Liver (tissue), 9 donors: ENCODE measurements around the gene ZNF503. TPM values are rescaled to one million over a fixed set of nuclear protein-coding genes. Genes with fewer than 3 reads are reported as not detected.

Source experiments
- DNase-seq: peaks from one replicate; pipeline ENCODE4 v3.0.0-alpha.2; 2017; ENCODE audit warnings: low spot score
- H3K27ac ChIP-seq, 2 donors: one replicate each; pipeline ENCODE4 v1.7.0; 2013; ENCODE audit warnings: inconsistent platforms in 2 of 2, low read length in 2 of 2, control low read depth in 1 of 2, low read depth in 1 of 2, mild to moderate bottlenecking in 1 of 2
- H3K27me3 ChIP-seq, 4 donors: one replicate each; pipeline versions ENCODE4 v1.6.1 to v1.7.0; 2013; ENCODE audit warnings: low read length in 3 of 4, inconsistent platforms in 1 of 4, mild to moderate bottlenecking in 1 of 4, moderate library complexity in 1 of 4; ENCODE audit not compliant: control insufficient read depth in 4 of 4, insufficient read depth in 4 of 4
- H3K36me3 ChIP-seq, 4 donors: one replicate each; pipeline versions ENCODE4 v1.6.1 to v1.7.0; 2013; ENCODE audit warnings: low read length in 3 of 4, mild to moderate bottlenecking in 3 of 4, low read depth in 1 of 4, moderate library complexity in 1 of 4; ENCODE audit not compliant: control insufficient read depth in 4 of 4, insufficient read depth in 3 of 4
- H3K4me1 ChIP-seq, 4 donors: one replicate each; pipeline versions ENCODE4 v1.6.1 to v1.7.0; 2013; ENCODE audit warnings: low read length in 3 of 4, mild to moderate bottlenecking in 3 of 4, moderate library complexity in 1 of 4; ENCODE audit not compliant: control insufficient read depth in 4 of 4, insufficient read depth in 4 of 4
- H3K4me3 ChIP-seq, 3 donors: one replicate each; pipeline versions ENCODE4 v1.6.1 to v1.7.0; 2013; ENCODE audit warnings: low read length in 3 of 3, control low read depth in 1 of 3, low read depth in 1 of 3, mild to moderate bottlenecking in 1 of 3
- H3K9ac ChIP-seq, 2 donors: one replicate each; pipeline ENCODE4 v1.7.0; 2013; ENCODE audit warnings: low read length in 2 of 2, mild to moderate bottlenecking in 2 of 2, moderate library complexity in 2 of 2, control low read depth in 1 of 2, low read depth in 1 of 2
- H3K9me3 ChIP-seq, 4 donors: one replicate each; pipeline versions ENCODE4 v1.6.1 to v1.7.0; 2013; ENCODE audit warnings: low read length in 3 of 4; ENCODE audit not compliant: control insufficient read depth in 4 of 4
- ATF3 ChIP-seq: IDR thresholded peaks from 2 replicates; pipeline ENCODE4 v1.6.1; 2016; ENCODE audit warnings: antibody characterized with exemption
- EGR1 ChIP-seq, 2 donors: IDR thresholded peaks; 2 replicates each; pipeline ENCODE4 v1.6.1; 2016 to 2018; ENCODE audit warnings: antibody characterized with exemption in 2 of 2, low read depth in 2 of 2
- FOXA1 ChIP-seq: IDR thresholded peaks from 2 replicates; pipeline ENCODE4 v1.6.1; 2016; ENCODE audit warnings: antibody characterized with exemption
- FOXA2 ChIP-seq: IDR thresholded peaks from 2 replicates; pipeline ENCODE4 v1.6.1; 2016; ENCODE audit warnings: antibody characterized with exemption
- GABPA ChIP-seq, 2 donors: IDR thresholded peaks in 1 of 2; conservative IDR thresholded peaks in 1 of 2; 2 replicates each; pipeline ENCODE4 v1.6.1; 2016; ENCODE audit warnings: antibody characterized with exemption in 2 of 2, mild to moderate bottlenecking in 1 of 2, moderate library complexity in 1 of 2
- HNF4A ChIP-seq, 2 donors: conservative IDR thresholded peaks; 2 replicates each; pipeline ENCODE4 v1.6.1; 2016; ENCODE audit warnings: antibody characterized with exemption in 2 of 2, mild to moderate bottlenecking in 2 of 2
- HNF4G ChIP-seq: IDR thresholded peaks from 2 replicates; pipeline ENCODE4 v1.6.1; 2016; ENCODE audit warnings: antibody characterized with exemption
- JUND ChIP-seq, 2 donors: IDR thresholded peaks; 2 replicates each; pipeline ENCODE4 v1.6.1; 2016; ENCODE audit warnings: antibody characterized with exemption in 2 of 2
- NR2F2 ChIP-seq: IDR thresholded peaks from 2 replicates; pipeline ENCODE4 v1.6.1; 2016; ENCODE audit warnings: antibody characterized with exemption
- RAD21 ChIP-seq, 2 donors: IDR thresholded peaks; 2 replicates each; pipeline ENCODE4 v1.6.1; 2016; ENCODE audit warnings: antibody characterized with exemption in 2 of 2, mild to moderate bottlenecking in 2 of 2
- RXRA ChIP-seq, 2 donors: IDR thresholded peaks; 2 replicates each; pipeline ENCODE4 v1.6.1; 2017 to 2018; ENCODE audit warnings: antibody characterized with exemption in 2 of 2, mild to moderate bottlenecking in 1 of 2
- SP1 ChIP-seq: IDR thresholded peaks from 2 replicates; pipeline ENCODE4 v1.6.1; 2018; ENCODE audit warnings: antibody characterized with exemption, mild to moderate bottlenecking
- TAF1 ChIP-seq: conservative IDR thresholded peaks from 2 replicates; pipeline ENCODE4 v1.6.1; 2016; ENCODE audit warnings: antibody characterized with exemption, mild to moderate bottlenecking
- YY1 ChIP-seq: IDR thresholded peaks from 2 replicates; pipeline ENCODE4 v1.6.1; 2016; ENCODE audit warnings: antibody characterized with exemption, mild to moderate bottlenecking
- WGBS: extraction: QIAGEN DNeasy Blood & Tissue Kit; methylation state at CpG from one replicate; pipeline ENCODE4 v1.1.7; 2013; 5-methylcytosine and 5-hydroxymethylcytosine counted together
- polyA plus RNA-seq, 2 donors: library from polyadenylated mRNA; stranded (reverse) in 1 of 2; unstranded in 1 of 2; fragments of 200-250 nt in 1 of 2; fragments of >200 nt in 1 of 2; fragmentation: Nextera tagmentation in 1 of 2; extraction: Ambion mirVana in 1 of 2; gene quantifications; one replicate each; pipeline versions ENCODE4 v1.2.1 to v1.2.3, GENCODE V29; 2013 to 2015
- total RNA-seq, 2 donors: library from RNA; depleted of rRNA; stranded (reverse); fragments of >200 nt; gene quantifications; one replicate each; pipeline ENCODE4 v1.2.3, GENCODE V29; 2014
- TF ChIP-seq, protein P1 (sequence below): IDR thresholded peaks from 2 replicates; pipeline ENCODE4 v1.6.1; 2016; ENCODE audit warnings: antibody characterized with exemption, mild to moderate bottlenecking
- TF ChIP-seq, protein P2 (sequence below): IDR thresholded peaks from 2 replicates; pipeline ENCODE4 v1.6.1; 2016; ENCODE audit warnings: antibody characterized with exemption
- TF ChIP-seq, protein P3 (sequence below): fragments of 150-350 bp; IDR thresholded peaks from 2 replicates; pipeline ENCODE4 v1.5.1; 2017; ENCODE audit warnings: improper control_type of control experiment, low read depth, low read length; ENCODE audit not compliant: missing input control
- TF ChIP-seq, protein P4 (sequence below): IDR thresholded peaks from 2 replicates; pipeline ENCODE4 v1.6.1; 2016; ENCODE audit warnings: antibody characterized with exemption
- donor health status: healthy.
- donor health status: healthy.
- donor health status: healthy.
- donor health status: healthy.
- donor health status: healthy.

ZNF503 gene
- total and polyA plus RNA-seq, 4 donors = 1.6 to 5.2 (median 2.0) TPM

DNA sequence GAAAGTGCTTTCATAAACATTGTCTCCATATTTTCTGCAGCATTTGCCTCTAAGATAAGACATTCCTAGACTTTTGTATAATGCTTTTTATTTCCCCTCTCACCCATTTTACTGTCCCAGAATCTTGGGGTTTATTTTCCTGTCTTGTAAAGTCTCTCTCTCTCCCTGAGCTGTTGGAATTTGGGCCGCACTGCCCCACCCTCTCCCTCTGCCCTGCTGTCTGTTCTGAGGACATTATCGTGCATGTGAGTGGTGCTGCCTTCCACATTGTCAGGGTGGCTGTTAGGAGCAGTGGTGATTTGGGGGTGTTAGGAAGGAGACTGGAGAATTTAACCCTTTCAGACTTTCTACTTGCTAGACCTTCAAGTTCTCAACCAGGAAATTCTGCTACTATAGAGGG lies 46.6 kb upstream of the ZNF503 start:
- TF ChIP-seq, protein P1, sequence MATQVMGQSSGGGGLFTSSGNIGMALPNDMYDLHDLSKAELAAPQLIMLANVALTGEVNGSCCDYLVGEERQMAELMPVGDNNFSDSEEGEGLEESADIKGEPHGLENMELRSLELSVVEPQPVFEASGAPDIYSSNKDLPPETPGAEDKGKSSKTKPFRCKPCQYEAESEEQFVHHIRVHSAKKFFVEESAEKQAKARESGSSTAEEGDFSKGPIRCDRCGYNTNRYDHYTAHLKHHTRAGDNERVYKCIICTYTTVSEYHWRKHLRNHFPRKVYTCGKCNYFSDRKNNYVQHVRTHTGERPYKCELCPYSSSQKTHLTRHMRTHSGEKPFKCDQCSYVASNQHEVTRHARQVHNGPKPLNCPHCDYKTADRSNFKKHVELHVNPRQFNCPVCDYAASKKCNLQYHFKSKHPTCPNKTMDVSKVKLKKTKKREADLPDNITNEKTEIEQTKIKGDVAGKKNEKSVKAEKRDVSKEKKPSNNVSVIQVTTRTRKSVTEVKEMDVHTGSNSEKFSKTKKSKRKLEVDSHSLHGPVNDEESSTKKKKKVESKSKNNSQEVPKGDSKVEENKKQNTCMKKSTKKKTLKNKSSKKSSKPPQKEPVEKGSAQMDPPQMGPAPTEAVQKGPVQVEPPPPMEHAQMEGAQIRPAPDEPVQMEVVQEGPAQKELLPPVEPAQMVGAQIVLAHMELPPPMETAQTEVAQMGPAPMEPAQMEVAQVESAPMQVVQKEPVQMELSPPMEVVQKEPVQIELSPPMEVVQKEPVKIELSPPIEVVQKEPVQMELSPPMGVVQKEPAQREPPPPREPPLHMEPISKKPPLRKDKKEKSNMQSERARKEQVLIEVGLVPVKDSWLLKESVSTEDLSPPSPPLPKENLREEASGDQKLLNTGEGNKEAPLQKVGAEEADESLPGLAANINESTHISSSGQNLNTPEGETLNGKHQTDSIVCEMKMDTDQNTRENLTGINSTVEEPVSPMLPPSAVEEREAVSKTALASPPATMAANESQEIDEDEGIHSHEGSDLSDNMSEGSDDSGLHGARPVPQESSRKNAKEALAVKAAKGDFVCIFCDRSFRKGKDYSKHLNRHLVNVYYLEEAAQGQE = no peak
- TF ChIP-seq NR2F2 = no peak
- TF ChIP-seq HNF4A (conservative IDR thresholded peaks at IDR 0.05) = no peak
- TF ChIP-seq RAD21 (IDR thresholded peaks at IDR 0.05) = no peak
- TF ChIP-seq YY1 = no peak
- no peak for TF ChIP-seq SP1
- TF ChIP-seq, protein P2, sequence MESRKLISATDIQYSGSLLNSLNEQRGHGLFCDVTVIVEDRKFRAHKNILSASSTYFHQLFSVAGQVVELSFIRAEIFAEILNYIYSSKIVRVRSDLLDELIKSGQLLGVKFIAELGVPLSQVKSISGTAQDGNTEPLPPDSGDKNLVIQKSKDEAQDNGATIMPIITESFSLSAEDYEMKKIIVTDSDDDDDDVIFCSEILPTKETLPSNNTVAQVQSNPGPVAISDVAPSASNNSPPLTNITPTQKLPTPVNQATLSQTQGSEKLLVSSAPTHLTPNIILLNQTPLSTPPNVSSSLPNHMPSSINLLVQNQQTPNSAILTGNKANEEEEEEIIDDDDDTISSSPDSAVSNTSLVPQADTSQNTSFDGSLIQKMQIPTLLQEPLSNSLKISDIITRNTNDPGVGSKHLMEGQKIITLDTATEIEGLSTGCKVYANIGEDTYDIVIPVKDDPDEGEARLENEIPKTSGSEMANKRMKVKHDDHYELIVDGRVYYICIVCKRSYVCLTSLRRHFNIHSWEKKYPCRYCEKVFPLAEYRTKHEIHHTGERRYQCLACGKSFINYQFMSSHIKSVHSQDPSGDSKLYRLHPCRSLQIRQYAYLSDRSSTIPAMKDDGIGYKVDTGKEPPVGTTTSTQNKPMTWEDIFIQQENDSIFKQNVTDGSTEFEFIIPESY = no peak
- TF ChIP-seq, protein P3, sequence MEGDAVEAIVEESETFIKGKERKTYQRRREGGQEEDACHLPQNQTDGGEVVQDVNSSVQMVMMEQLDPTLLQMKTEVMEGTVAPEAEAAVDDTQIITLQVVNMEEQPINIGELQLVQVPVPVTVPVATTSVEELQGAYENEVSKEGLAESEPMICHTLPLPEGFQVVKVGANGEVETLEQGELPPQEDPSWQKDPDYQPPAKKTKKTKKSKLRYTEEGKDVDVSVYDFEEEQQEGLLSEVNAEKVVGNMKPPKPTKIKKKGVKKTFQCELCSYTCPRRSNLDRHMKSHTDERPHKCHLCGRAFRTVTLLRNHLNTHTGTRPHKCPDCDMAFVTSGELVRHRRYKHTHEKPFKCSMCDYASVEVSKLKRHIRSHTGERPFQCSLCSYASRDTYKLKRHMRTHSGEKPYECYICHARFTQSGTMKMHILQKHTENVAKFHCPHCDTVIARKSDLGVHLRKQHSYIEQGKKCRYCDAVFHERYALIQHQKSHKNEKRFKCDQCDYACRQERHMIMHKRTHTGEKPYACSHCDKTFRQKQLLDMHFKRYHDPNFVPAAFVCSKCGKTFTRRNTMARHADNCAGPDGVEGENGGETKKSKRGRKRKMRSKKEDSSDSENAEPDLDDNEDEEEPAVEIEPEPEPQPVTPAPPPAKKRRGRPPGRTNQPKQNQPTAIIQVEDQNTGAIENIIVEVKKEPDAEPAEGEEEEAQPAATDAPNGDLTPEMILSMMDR = no peak
- no peak for TF ChIP-seq HNF4G
- no peak for TF ChIP-seq EGR1 (IDR thresholded peaks at IDR 0.05; ENCODE audit: low read depth in 2 of 2)
- TF ChIP-seq, protein P4, sequence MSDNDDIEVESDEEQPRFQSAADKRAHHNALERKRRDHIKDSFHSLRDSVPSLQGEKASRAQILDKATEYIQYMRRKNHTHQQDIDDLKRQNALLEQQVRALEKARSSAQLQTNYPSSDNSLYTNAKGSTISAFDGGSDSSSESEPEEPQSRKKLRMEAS = no peak
- TF ChIP-seq RXRA (IDR thresholded peaks at IDR 0.05) = no peak
- no peak for TF ChIP-seq FOXA2
- no peak for TF ChIP-seq TAF1
- TF ChIP-seq JUND (IDR thresholded peaks at IDR 0.05) = no peak
- no peak for TF ChIP-seq ATF3
- TF ChIP-seq GABPA (IDR thresholded peaks at IDR 0.05 in 1 of 2, conservative IDR thresholded peaks at IDR 0.05 in 1 of 2) = no peak
- TF ChIP-seq FOXA1 = no peak
- WGBS = 76% methylated on average over 2 of the region's 2 CpGs
- Histone ChIP-seq H3K36me3 (peaks cover 0 to 6% (median 2%) of the 10 kb centered on the region in 4 donors), H3K9ac (no peak overlapping the region), H3K27me3 (no peaks in the 10 kb centered on the region), H3K27ac (no peak overlapping the region), H3K4me3 (no peak overlapping the region), H3K9me3 (peaks cover 0 to 2% (median under 1%) of the 10 kb centered on the region in 4 donors), H3K4me1 (no peaks in the 10 kb centered on the region)
- no peak for DNase-seq
